Activated gamma-delta T cell treated with Interleukin-2 at 50 U/mL for 16 hours (primary cell): ENCODE results near the gene CCDC141.

Source experiments
- DNase-seq: peaks from one replicate; pipeline ENCODE4 v3.0.0-alpha.2; 2020

CCDC141 gene

GRCh38 chr2:178819992-178820391 is 229.9 kb downstream of the CCDC141 start:
- no peak for DNase-seq

GRCh38 chr2:178819147-178819875 is 230.6 kb downstream of the CCDC141 start:
- DNase-seq: no peak

GRCh38 chr2:178811901-178812300 is 238.0 kb downstream of the CCDC141 start:
- DNase-seq: no peak

- no peak for DNase-seq
These were observed 238.9 kb downstream of the CCDC141 start for GRCh38 chr2:178811045-178811444.

GRCh38 chr2:178810422-178810821 is 239.5 kb downstream of the CCDC141 start:
- no peak for DNase-seq

GRCh38 chr2:178807227-178808008 is 242.5 kb downstream of the CCDC141 start, which contains the start of gene TTN:
Gene TTN (minus strand): TSS chr2:178807423. CDS start chr2:178804642, 2,781 bp downstream.
- DNase-seq: no peak

- no peak for DNase-seq
These were observed 243.4 kb downstream of the CCDC141 start for GRCh38 chr2:178806543-178806942.

- no peak for DNase-seq
These were observed 244.5 kb downstream of the CCDC141 start for GRCh38 chr2:178805457-178805856.

- no peak for DNase-seq
These were observed 245.1 kb downstream of the CCDC141 start for GRCh38 chr2:178804791-178805190.

GRCh38 chr2:178800510-178800909 is 249.4 kb downstream of the CCDC141 start:
- DNase-seq: no peak

GRCh38 chr2:178799305-178799704 is 250.6 kb downstream of the CCDC141 start:
- no peak for DNase-seq

GRCh38 chr2:178796079-178796677 is 253.8 kb downstream of the CCDC141 start:
- DNase-seq: no peak

- DNase-seq: no peak
These were observed 262.0 kb downstream of the CCDC141 start for GRCh38 chr2:178787934-178788333.

- no peak for DNase-seq
These were observed 262.8 kb downstream of the CCDC141 start for GRCh38 chr2:178787155-178787554.

GRCh38 chr2:178783889-178784288 is 266.0 kb downstream of the CCDC141 start:
- no peak for DNase-seq

GRCh38 chr2:178782236-178782635 is 267.7 kb downstream of the CCDC141 start:
- DNase-seq: no peak
